GM18867 (cell line): ENCODE measurements around the gene MBD5.

ENCODE experiments used
- ATAC-seq: cut with Tn5 transposase; IDR thresholded peaks from one replicate; pipeline ENCODE4 v1.9.1; 2021; ENCODE audit warnings: mild to moderate bottlenecking, moderate library complexity; ENCODE audit not compliant: unreplicated experiment

The MBD5 gene

GRCh38 chr2:148513427-148513826 is 492.5 kb downstream of the MBD5 start:
- ATAC-seq: no peak

- ATAC-seq: no peak
Observed at GRCh38 chr2:148515120-148515519, 494.2 kb downstream of the MBD5 start.

GRCh38 chr2:148515976-148516375 is 495.1 kb downstream of the MBD5 start:
- no peak for ATAC-seq

GRCh38 chr2:148517296-148517695 is 496.4 kb downstream of the MBD5 start:
- no peak for ATAC-seq

GRCh38 chr2:148517822-148518221 is 496.9 kb downstream of the MBD5 start:
- ATAC-seq: no peak

- no peak for ATAC-seq
Observed at GRCh38 chr2:148519013-148519412, 498.1 kb downstream of the MBD5 start.

- no peak for ATAC-seq
Observed at GRCh38 chr2:148521181-148521580, 500.3 kb downstream of the MBD5 start.

- no peak for ATAC-seq
Observed at GRCh38 chr2:148523315-148523714, 502.4 kb downstream of the MBD5 start.

- ATAC-seq: no peak
Observed at GRCh38 chr2:148524519-148524919, 503.6 kb downstream of the MBD5 start.

- no peak for ATAC-seq
Observed at GRCh38 chr2:148525130-148525529, 504.2 kb downstream of the MBD5 start.

- no peak for ATAC-seq
Observed at GRCh38 chr2:148526509-148527346, 505.8 kb downstream of the MBD5 start.

GRCh38 chr2:148527488-148528340 is 506.8 kb downstream of the MBD5 start:
- peak; percentile 6 for ATAC-seq

- ATAC-seq: peak; percentile 45
Observed at GRCh38 chr2:148528356-148529064, 507.6 kb downstream of the MBD5 start.

GRCh38 chr2:148529745-148530144 is 508.9 kb downstream of the MBD5 start:
- no peak for ATAC-seq

GRCh38 chr2:148530350-148530749 is 509.5 kb downstream of the MBD5 start:
- ATAC-seq: no peak

- ATAC-seq: no peak
Observed at GRCh38 chr2:148531235-148531634, 510.3 kb downstream of the MBD5 start.

- ATAC-seq: no peak
Observed at GRCh38 chr2:148531669-148532428, 511.0 kb downstream of the MBD5 start.

- no peak for ATAC-seq
Observed at GRCh38 chr2:148533004-148533403, 512.1 kb downstream of the MBD5 start.

- ATAC-seq: no peak
Observed at GRCh38 chr2:148533685-148534084, 512.8 kb downstream of the MBD5 start.

GRCh38 chr2:148534416-148535204 is 513.7 kb downstream of the MBD5 start:
- ATAC-seq: no peak
